Esophagus muscularis mucosa (tissue), 4 donors: ENCODE measurements around the gene LUZP1. TPM values are rescaled to one million over a fixed set of nuclear protein-coding genes. Genes with fewer than 3 reads are reported as not detected.

Experiments used
- DNase-seq: peaks from one replicate; pipeline ENCODE4 v3.0.0-alpha.2; 2017; ENCODE audit errors: extremely low spot score
- H3K27ac ChIP-seq, 4 donors: fragments of 200-600 bp; sonication (generic); replicated peaks in 1 of 4; 1 replicate in 3 of 4; 2 replicates in 1 of 4; pipeline ENCODE4 v1.5.1; 2016 to 2019; ENCODE audit warnings: mild to moderate bottlenecking in 1 of 4
- H3K27me3 ChIP-seq, 4 donors: fragments of 200-600 bp; sonication (generic); one replicate each; pipeline versions ENCODE4 v1.5.1 to v1.6.0; 2016 to 2019
- H3K36me3 ChIP-seq, 4 donors: fragments of 200-600 bp; sonication (generic); one replicate each; pipeline ENCODE4 v1.5.1; 2016 to 2019
- H3K4me1 ChIP-seq, 4 donors: fragments of 200-600 bp; sonication (generic); one replicate each; pipeline ENCODE4 v1.5.1; 2016 to 2019
- H3K4me3 ChIP-seq, 4 donors: fragments of 200-600 bp; sonication (generic); 1 replicate in 2 of 4; 2 replicates in 2 of 4; pipeline ENCODE4 v1.5.1; 2016 to 2019; ENCODE audit warnings: mild to moderate bottlenecking in 4 of 4, moderate library complexity in 1 of 4
- H3K9me3 ChIP-seq, 4 donors: fragments of 200-600 bp; sonication (generic); 1 replicate in 3 of 4; 2 replicates in 1 of 4; pipeline ENCODE4 v1.5.1; 2016 to 2019
- EP300 ChIP-seq: sonication (generic); formaldehyde crosslinking; IDR thresholded peaks from one replicate; pipeline ENCODE4 v1.6.1; 2017; ENCODE audit warnings: antibody characterized with exemption
- POLR2A ChIP-seq: fragments of 450-650 bp; IDR thresholded peaks from one replicate; pipeline ENCODE4 v1.6.1; 2017; ENCODE audit warnings: antibody characterized with exemption, moderate library complexity, mild to moderate bottlenecking, low read depth
- POLR2AphosphoS5 ChIP-seq, 2 donors: sonication (generic); formaldehyde crosslinking; IDR thresholded peaks; one replicate each; pipeline ENCODE4 v1.6.1; 2017; ENCODE audit warnings: antibody characterized with exemption in 2 of 2
- WGBS: methylation state at CpG from one replicate; pipeline ENCODE4 v1.1.5; 2018; 5-methylcytosine and 5-hydroxymethylcytosine counted together
- intact Hi-C: fragments of 100-400 bp; cut with DNase I; formaldehyde crosslinking; loops from one replicate; pipeline ENCODE4 v1.15.1; 2023
- total RNA-seq, 4 donors: library from RNA; depleted of rRNA; stranded (reverse); fragments of >200 nt; gene quantifications; one replicate each; pipeline versions ENCODE4 v1.1.0 to v1.2.1, GENCODE V29; 2016
- TF ChIP-seq, protein P1 (sequence below), 3 experiments: fragments of 200-600 bp in 2 of 3; fragments of 450-650 bp in 1 of 3; sonication (generic) in 2 of 3; IDR thresholded peaks; one replicate each; pipeline ENCODE4 v1.5.1; 2017 to 2019; ENCODE audit warnings: antibody characterized with exemption in 3 of 3, mild to moderate bottlenecking in 2 of 3, moderate library complexity in 1 of 3

LUZP1 gene
- total RNA-seq, 4 donors from 2014 or later: 23.4 to 34.4 (median 27.3) TPM

DNA sequence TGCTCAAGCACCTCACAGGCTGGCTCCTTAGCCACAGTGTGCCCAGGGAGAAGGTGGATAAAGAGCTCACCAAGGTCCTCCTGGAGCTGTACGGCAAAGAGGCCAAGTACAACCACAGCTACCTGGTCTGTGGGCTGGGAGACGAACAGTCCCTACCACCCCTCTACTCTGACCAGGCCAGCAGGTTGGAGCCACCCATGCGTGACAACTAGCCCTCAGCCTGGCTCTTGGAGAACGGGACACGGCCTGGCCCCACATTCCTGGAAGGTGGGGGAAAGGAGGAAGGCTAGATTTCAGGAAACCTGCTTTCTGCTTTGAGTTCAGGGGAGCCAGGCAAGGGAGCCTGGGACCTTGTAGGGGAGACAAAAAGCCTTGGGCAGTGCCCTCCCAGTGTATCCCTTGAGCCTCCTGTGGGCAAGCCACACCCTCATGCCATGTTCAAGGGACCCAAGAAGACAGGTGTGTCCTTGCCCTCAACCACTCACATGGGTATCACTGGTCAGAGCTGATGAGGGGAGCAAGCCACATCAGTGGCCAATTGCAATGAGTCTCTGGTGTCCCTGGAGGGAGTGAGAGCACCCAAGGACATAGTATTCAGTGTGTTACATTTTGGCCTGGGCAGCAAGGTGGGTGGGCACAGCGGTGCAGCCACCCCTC is 27.6 kb downstream of the LUZP1 start:
- Histone ChIP-seq H3K27ac (no peak overlapping the region), H3K9me3 (no peaks in the 10 kb centered on the region), H3K27me3 (peaks cover 0 to 4% (median 0%) of the 10 kb centered on the region in 4 donors), H3K36me3 (no peaks in the 10 kb centered on the region), H3K4me3 (no peak overlapping the region), H3K4me1 (peaks cover 0 to 26% (median 4%) of the 10 kb centered on the region in 4 donors)
- no peak for DNase-seq
- intact Hi-C loops: no loop called here
- TF ChIP-seq POLR2A (no peak), POLR2AphosphoS5 (IDR thresholded peaks at IDR 0.05) (no peak), EP300 (no peak)
- TF ChIP-seq, protein P1, sequence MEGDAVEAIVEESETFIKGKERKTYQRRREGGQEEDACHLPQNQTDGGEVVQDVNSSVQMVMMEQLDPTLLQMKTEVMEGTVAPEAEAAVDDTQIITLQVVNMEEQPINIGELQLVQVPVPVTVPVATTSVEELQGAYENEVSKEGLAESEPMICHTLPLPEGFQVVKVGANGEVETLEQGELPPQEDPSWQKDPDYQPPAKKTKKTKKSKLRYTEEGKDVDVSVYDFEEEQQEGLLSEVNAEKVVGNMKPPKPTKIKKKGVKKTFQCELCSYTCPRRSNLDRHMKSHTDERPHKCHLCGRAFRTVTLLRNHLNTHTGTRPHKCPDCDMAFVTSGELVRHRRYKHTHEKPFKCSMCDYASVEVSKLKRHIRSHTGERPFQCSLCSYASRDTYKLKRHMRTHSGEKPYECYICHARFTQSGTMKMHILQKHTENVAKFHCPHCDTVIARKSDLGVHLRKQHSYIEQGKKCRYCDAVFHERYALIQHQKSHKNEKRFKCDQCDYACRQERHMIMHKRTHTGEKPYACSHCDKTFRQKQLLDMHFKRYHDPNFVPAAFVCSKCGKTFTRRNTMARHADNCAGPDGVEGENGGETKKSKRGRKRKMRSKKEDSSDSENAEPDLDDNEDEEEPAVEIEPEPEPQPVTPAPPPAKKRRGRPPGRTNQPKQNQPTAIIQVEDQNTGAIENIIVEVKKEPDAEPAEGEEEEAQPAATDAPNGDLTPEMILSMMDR (IDR thresholded peaks at IDR 0.05): no peak
- WGBS: 96% methylated on average over 6 of the region's 6 CpGs

DNA sequence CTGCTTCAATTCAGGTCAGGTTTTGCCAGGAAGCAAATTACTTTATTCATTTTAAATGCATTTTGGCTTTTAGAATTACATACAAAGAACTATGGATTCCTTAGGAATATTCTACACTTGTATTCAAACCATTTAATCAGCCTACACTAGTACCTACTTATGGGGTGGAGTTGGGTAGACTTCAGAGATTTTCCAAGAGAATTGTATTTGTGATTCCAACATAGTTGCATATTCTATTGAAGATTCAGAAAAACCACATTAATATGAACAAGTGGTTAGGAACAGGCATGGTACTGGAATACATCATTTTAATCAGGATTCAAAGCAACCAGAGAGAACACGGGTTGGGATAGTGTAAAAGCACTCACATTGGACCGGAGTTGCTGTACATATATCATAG is 33.4 kb downstream of the LUZP1 start:
- no peak for DNase-seq
- no peak overlapping the region for H3K27ac ChIP-seq
- no peak overlapping the region for H3K4me3 ChIP-seq
- no peak for TF ChIP-seq EP300
- TF ChIP-seq, protein P1 (IDR thresholded peaks at IDR 0.05): no peak
- TF ChIP-seq POLR2A: no peak
- H3K27me3 ChIP-seq: no peaks in the 10 kb centered on the region
- 82% methylated on average over 2 of the region's 2 CpGs for WGBS
- H3K9me3 ChIP-seq: no peaks in the 10 kb centered on the region
- intact Hi-C loops: no loop called here
- H3K36me3 ChIP-seq: no peaks in the 10 kb centered on the region
- H3K4me1 ChIP-seq: peaks cover 0 to 14% (median 2%) of the 10 kb centered on the region in 4 donors

DNA sequence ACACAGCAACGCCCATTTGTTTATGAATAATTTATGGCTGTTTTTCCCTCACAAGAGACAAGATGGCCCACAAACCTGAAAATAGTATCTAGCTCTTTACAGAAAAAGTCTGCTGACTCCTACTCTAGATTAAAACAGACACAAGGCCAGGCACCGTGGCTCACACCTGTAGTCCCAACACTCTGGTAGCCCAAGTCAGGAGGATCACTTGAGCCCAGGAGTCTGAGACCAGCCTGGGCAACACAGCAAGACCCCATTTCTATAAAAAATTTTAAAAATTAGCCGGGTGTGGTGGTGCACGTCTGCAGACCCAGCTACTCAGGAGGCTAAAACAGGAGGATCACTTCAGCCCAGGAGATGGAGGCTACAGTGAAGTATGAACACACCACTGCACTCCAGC is 34.6 kb downstream of the LUZP1 start:
- H3K36me3 ChIP-seq: no peaks in the 10 kb centered on the region
- peaks cover 0 to 18% (median 6%) of the 10 kb centered on the region in 4 donors for H3K4me1 ChIP-seq
- no peak overlapping the region for H3K27ac ChIP-seq
- no peak for DNase-seq
- intact Hi-C loops: no loop called here
- no peaks in the 10 kb centered on the region for H3K9me3 ChIP-seq
- 95% methylated on average over 4 of the region's 4 CpGs for WGBS
- no peak overlapping the region for H3K4me3 ChIP-seq
- TF ChIP-seq, protein P1 (IDR thresholded peaks at IDR 0.05): no peak
- TF ChIP-seq EP300: no peak
- no peak for TF ChIP-seq POLR2A
- TF ChIP-seq POLR2AphosphoS5 (IDR thresholded peaks at IDR 0.05): no peak
- H3K27me3 ChIP-seq: no peaks in the 10 kb centered on the region

DNA sequence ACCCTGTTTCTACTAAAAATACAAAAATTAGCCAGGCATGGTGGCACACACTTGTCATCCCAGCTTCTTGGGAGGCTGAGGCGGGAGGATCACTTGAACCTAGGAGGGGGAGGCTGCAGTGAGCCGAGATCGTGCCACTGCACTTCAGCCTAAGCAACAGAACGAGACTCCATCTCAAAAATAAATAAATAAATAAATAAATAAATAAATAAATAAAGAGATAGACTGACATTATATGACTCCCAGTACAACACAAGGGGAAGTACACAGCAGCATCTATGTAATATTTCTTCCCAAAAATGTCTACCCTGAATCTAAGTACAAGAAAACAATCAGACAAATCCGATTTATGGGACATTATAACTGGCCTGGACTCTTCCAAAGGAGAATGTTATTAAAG is 35.1 kb downstream of the LUZP1 start:
- H3K36me3 ChIP-seq: no peaks in the 10 kb centered on the region
- H3K4me3 ChIP-seq: no peak overlapping the region
- TF ChIP-seq EP300: no peak
- no peak for TF ChIP-seq POLR2A
- no peak for TF ChIP-seq POLR2AphosphoS5 (IDR thresholded peaks at IDR 0.05)
- TF ChIP-seq, protein P1 (IDR thresholded peaks at IDR 0.05): no peak
- peaks cover 0 to 18% (median 6%) of the 10 kb centered on the region in 4 donors for H3K4me1 ChIP-seq
- intact Hi-C loops: no loop called here
- DNase-seq: no peak
- 97% methylated on average over 5 of the region's 5 CpGs for whole genome bisulfite sequencing
- H3K27me3 ChIP-seq: no peaks in the 10 kb centered on the region
- H3K9me3 ChIP-seq: no peaks in the 10 kb centered on the region
- no peak overlapping the region for H3K27ac ChIP-seq

DNA sequence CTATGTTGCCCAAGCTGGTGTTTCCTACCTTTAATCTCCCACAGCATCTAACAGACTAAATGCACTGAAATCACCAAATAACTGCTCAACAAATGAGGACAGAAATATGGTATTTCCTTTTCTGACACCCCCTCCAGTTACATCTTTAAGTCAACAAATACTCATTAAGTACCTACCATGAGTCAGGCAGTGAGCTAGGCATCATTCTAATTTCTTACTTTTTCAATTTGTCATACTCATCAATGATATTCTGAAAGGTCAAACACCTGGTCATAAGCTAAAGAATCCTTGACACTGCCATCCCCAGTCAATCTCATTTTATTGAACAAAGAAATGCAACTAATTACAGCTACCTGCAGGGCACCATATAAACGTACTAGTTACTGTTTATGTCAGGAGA is 36.6 kb downstream of the LUZP1 start:
- WGBS: 54% methylated on average over 1 of the region's 1 CpG
- Histone ChIP-seq H3K4me3 (no peak overlapping the region), H3K36me3 (no peaks in the 10 kb centered on the region), H3K9me3 (no peaks in the 10 kb centered on the region), H3K27ac (no peak overlapping the region), H3K4me1 (peaks cover 0 to 28% (median 11%) of the 10 kb centered on the region in 4 donors), H3K27me3 (no peaks in the 10 kb centered on the region)
- no peak for DNase-seq
- intact Hi-C loops: no loop called here
- TF ChIP-seq, protein P1 (IDR thresholded peaks at IDR 0.05): no peak
- TF ChIP-seq POLR2AphosphoS5 (IDR thresholded peaks at IDR 0.05) (no peak), EP300 (no peak), POLR2A (no peak)
